GM18498 (cell line): ENCODE measurements around the gene CRPPA.
"Not testable (repeated sequence)": the region's sequence is repeated elsewhere in the genome, so short reads cannot be mapped to it uniquely, and the experiment has no call there.

Experiments
- ATAC-seq: cut with Tn5 transposase; IDR thresholded peaks from one replicate; pipeline ENCODE4 v1.9.1; 2021; ENCODE audit warnings: mild to moderate bottlenecking, moderate library complexity; ENCODE audit not compliant: unreplicated experiment

CRPPA gene

DNA sequence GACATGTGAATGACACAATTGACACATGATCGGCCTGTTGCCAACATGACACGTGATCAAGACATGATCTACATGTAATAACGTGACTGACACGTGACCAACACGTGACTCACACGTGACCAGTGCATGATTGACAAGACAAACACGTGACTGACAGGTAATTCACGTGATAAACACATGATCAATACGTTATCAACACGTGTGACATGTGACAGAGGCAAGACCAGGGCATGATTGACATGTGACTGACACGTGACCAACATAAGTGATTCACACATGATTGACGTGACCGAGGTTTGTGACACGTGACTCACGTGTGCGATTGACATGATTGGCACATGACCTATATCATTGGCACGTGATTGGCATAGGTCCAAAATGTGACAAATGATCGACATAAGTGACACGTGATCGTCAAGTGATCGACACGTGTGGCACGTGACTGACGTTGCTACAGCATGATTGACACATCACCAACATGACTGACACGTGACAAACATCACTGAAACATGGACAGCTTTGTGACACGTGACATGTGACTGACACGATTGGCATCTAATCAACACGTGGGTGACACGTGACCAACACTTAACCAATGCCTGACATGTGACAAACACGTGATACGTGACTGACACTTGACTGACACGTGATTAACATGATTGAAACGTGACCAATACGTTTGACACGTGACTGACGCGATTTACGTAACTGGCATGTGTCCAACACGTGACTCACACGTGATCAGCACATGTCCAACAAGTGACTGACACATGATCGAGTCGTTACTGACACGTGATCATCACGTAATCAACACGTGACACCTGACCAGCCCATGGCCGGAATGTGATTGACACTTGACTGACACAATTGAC, 23.0 kb downstream of the CRPPA start:
- no peak for ATAC-seq

DNA sequence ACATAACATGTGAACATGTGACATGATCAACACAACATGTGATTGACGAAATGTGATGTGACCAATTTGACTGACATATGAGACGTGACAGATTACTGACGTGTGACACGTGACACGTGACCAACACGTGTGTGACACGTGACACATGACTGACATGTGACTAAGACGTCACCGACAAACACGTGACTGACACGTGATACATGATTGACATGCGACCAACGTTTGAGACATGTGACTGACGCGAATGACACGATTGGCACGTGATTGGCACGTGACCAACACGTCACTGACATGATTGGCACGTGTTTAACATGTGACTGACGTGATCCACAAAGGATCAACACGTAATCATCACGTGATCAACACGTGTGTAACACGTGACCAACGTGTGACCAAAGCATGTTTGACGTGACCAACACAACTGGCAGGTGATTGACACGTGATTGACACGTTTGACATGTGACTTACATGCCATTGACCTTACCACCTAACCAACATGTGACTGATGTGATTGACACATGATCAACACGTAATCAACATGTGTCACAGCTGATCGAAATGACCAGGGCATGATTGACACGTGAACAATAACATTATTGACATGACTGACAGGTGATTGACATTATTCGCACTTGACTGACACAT, 23.7 kb downstream of the CRPPA start:
- ATAC-seq = no peak

DNA sequence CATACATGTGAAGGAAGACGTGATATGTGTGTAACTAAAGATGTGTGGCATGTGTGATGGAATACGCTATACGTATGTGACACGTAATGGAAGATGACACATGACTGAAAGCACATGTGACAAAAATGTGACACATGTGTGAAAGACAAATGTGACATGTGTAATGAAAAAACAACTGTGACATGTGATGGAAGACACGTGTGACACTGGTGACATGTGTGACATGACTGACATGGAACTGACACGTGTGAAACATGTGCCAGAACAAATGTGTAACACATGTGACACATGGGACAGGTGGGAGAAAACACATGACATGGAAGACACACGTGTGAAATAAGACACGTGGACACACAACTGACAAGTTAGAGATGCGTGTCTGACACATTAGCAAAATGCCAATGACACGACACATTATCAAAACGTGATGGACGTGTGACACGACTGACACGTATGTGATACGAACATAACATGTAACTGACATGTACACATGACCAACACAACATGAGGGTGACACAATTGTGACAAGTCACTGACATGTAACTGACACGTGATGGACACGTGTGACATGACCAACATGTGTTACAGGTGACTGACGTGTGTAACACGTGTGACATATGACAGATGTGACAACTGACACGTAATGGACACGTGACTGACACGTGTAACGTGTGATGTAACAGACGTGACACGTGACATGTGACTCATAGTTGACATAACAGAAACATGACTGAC, 24.4 kb downstream of the CRPPA start:
- ATAC-seq = no peak

DNA sequence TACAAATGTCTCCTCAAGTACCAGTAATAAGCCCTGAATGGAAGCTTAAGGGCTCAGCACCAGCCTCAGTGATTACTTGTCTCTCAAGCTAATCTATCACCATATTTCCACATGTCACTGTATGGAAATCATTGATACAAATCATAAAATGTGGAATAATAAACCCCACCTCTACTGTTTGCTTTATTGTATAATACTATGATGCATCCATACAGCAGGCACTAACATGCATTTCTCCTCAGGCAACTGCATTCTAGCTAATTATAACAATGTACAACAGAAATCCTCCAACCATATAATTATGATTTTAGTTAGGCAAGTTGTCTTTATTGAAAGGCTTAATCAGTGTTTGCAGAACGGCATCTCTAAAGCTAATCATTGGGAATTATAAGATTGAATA, 26.2 kb downstream of the CRPPA start:
- no peak for ATAC-seq

DNA sequence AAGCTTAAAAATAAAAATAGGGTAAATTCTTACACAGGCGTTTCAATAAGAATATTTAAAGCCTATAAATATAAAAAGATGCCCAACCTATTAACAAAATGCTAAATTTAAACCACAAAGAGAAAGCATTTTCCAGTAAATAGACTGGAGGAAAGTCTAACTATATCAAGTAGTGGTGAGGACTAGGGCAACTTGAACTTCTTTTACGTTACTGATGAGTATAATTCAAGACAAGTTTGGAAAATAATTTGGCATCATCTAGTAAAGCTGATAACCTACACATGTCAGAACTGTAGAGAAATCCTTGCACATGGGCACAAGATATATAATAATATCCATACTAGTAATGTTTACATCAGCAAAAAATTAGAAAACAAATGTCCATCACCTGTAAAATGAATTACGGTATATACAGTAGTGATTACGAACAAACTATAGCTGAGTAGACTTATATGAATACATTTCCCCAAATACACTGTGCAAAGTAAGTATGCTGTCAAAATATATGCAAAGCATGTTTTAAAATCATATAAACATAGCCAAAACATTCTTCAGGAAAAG, 27.4 kb downstream of the CRPPA start:
- ATAC-seq = no peak

DNA sequence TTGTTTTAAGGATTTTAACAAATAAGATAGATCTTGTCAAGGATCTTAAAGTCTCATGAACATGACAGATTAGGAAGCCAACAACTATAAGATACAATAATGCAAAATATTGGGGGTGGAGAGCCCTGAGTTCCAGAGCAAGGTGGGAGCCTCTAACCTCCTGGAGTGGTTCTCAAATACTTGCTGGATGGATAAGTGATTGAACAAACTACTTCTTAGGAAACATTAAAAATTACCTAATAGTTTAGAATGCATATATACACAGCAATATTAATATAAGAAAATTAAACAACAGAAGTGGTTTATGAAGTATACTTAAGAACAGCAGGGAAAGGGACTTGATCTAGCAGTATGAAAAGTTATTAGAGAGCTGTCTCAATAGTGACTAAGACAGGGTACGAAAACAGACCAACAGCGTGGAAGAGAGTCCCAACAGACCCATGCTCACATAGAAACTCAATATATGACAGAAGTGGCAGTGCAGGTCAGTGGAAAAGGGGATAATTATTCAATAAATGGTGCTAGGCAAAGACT, 28.3 kb downstream of the CRPPA start:
- ATAC-seq = no peak

DNA sequence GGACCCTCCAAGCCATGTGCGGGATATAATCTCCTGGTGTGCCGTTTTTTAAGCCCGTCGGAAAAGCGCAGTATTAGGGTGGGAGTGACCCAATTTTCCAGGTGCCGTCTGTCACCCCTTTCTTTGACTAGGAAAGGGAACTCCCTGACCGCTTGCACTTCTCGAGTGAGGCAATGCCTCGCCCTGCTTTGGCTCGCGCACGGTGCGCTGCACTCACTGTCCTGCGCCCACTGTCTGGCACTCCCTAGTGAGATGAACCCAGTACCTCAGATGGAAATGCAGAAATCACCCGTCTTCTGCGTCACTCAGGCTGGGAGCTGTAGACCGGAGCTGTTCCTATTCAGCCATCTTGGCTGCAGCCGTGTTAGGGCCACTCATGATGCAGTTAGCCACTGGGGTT, 37.6 kb downstream of the CRPPA start:
- ATAC-seq = not testable (repeated sequence)

DNA sequence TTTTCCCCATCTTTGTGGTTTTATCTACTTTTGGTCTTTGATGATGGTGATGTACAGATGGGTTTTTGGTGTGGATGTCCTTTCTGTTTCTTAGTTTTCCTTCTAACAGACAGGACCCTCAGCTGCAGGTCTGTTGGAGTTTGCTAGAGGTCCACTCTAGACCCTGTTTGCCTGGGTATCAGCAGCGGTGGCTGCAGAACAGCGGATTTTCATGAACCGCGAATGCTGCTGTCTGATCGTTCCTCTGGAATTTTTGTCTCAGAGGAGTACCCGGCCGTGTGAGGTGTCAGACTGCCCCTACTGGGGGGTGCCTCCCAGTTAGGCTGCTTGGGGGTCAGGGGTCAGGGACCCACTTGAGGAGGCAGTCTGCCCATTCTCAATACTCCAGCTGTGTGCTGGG, 38.2 kb downstream of the CRPPA start:
- ATAC-seq = not testable (repeated sequence)
